ENCODE data around the gene MAFG. TPM values are rescaled to one million over a fixed set of nuclear protein-coding genes. Genes with fewer than 3 reads are reported as not detected.

Gene MAFG
- total and polyA plus RNA-seq, 2 of the 13 experiments (the other 11 are each of a cell fraction or from before 2014, with no cell fraction given): 14.5 to 20.0 TPM

DNA sequence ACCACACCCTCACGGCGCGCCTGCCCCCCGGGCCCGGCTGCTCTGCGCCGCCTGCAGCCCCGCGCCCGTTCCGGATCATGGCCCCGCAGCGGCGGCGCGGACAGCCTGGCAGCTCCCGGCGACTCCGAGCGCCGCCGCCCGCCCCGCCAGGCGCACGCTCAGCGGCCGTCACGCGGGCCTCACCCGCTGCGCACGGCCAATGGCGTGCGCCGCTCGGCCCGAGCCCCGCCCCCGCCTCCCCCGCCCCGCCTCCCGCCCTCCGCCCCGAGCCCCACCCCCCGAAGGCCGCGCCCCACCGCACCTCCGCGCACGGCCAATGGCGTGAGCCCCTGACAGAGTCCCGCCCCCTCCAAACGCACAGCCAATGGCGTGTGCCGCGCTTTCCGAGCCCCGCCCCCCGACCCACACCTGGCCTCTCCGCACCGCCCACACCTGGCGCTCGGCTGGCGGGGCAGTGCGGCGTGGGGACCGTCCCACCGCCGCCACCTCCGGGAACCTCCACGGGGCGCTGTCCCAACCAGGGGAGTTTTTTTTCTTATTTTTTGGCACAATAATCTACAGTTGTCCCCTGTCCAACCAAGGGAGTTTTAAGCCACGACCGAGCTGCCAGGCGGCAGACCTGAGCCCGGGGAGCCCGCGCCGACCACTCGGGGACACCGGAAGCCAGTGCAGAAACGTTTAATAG, 16.1 kb downstream of the MAFG start, which contains the start of gene PCYT2 (continued):
- TF ChIP-seq, protein P1, sequence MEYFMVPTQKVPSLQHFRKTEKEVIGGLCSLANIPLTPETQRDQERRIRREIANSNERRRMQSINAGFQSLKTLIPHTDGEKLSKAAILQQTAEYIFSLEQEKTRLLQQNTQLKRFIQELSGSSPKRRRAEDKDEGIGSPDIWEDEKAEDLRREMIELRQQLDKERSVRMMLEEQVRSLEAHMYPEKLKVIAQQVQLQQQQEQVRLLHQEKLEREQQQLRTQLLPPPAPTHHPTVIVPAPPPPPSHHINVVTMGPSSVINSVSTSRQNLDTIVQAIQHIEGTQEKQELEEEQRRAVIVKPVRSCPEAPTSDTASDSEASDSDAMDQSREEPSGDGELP (IDR thresholded peaks at IDR 0.05; ENCODE audit: borderline replicate concordance, low read depth): peak; percentile 73; the same call in 1 of the 2 replicates
- TF ChIP-seq SPEN (CRISPR knock-in tag; IDR thresholded peaks at IDR 0.05; ENCODE audit: low read depth) (0 out of 2 replicates have a peak, but pooled peaks have one; percentile 0), ZNF430 (CRISPR knock-in tag; IDR thresholded peaks at IDR 0.05) (no peak), PAWR (CRISPR knock-in tag; IDR thresholded peaks at IDR 0.05; ENCODE audit: borderline replicate concordance) (no peak), CENPT (CRISPR knock-in tag; IDR thresholded peaks at IDR 0.05; ENCODE audit: low read depth) (no peak), ZFP36L1 (CRISPR knock-in tag; IDR thresholded peaks at IDR 0.05) (no peak)
- TF ChIP-seq, protein P2, sequence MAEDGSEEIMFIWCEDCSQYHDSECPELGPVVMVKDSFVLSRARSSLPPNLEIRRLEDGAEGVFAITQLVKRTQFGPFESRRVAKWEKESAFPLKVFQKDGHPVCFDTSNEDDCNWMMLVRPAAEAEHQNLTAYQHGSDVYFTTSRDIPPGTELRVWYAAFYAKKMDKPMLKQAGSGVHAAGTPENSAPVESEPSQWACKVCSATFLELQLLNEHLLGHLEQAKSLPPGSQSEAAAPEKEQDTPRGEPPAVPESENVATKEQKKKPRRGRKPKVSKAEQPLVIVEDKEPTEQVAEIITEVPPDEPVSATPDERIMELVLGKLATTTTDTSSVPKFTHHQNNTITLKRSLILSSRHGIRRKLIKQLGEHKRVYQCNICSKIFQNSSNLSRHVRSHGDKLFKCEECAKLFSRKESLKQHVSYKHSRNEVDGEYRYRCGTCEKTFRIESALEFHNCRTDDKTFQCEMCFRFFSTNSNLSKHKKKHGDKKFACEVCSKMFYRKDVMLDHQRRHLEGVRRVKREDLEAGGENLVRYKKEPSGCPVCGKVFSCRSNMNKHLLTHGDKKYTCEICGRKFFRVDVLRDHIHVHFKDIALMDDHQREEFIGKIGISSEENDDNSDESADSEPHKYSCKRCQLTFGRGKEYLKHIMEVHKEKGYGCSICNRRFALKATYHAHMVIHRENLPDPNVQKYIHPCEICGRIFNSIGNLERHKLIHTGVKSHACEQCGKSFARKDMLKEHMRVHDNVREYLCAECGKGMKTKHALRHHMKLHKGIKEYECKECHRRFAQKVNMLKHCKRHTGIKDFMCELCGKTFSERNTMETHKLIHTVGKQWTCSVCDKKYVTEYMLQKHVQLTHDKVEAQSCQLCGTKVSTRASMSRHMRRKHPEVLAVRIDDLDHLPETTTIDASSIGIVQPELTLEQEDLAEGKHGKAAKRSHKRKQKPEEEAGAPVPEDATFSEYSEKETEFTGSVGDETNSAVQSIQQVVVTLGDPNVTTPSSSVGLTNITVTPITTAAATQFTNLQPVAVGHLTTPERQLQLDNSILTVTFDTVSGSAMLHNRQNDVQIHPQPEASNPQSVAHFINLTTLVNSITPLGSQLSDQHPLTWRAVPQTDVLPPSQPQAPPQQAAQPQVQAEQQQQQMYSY (CRISPR knock-in tag; IDR thresholded peaks at IDR 0.05): no peak; the same call in 1 of the 2 replicates
- TF ChIP-seq, protein P3, sequence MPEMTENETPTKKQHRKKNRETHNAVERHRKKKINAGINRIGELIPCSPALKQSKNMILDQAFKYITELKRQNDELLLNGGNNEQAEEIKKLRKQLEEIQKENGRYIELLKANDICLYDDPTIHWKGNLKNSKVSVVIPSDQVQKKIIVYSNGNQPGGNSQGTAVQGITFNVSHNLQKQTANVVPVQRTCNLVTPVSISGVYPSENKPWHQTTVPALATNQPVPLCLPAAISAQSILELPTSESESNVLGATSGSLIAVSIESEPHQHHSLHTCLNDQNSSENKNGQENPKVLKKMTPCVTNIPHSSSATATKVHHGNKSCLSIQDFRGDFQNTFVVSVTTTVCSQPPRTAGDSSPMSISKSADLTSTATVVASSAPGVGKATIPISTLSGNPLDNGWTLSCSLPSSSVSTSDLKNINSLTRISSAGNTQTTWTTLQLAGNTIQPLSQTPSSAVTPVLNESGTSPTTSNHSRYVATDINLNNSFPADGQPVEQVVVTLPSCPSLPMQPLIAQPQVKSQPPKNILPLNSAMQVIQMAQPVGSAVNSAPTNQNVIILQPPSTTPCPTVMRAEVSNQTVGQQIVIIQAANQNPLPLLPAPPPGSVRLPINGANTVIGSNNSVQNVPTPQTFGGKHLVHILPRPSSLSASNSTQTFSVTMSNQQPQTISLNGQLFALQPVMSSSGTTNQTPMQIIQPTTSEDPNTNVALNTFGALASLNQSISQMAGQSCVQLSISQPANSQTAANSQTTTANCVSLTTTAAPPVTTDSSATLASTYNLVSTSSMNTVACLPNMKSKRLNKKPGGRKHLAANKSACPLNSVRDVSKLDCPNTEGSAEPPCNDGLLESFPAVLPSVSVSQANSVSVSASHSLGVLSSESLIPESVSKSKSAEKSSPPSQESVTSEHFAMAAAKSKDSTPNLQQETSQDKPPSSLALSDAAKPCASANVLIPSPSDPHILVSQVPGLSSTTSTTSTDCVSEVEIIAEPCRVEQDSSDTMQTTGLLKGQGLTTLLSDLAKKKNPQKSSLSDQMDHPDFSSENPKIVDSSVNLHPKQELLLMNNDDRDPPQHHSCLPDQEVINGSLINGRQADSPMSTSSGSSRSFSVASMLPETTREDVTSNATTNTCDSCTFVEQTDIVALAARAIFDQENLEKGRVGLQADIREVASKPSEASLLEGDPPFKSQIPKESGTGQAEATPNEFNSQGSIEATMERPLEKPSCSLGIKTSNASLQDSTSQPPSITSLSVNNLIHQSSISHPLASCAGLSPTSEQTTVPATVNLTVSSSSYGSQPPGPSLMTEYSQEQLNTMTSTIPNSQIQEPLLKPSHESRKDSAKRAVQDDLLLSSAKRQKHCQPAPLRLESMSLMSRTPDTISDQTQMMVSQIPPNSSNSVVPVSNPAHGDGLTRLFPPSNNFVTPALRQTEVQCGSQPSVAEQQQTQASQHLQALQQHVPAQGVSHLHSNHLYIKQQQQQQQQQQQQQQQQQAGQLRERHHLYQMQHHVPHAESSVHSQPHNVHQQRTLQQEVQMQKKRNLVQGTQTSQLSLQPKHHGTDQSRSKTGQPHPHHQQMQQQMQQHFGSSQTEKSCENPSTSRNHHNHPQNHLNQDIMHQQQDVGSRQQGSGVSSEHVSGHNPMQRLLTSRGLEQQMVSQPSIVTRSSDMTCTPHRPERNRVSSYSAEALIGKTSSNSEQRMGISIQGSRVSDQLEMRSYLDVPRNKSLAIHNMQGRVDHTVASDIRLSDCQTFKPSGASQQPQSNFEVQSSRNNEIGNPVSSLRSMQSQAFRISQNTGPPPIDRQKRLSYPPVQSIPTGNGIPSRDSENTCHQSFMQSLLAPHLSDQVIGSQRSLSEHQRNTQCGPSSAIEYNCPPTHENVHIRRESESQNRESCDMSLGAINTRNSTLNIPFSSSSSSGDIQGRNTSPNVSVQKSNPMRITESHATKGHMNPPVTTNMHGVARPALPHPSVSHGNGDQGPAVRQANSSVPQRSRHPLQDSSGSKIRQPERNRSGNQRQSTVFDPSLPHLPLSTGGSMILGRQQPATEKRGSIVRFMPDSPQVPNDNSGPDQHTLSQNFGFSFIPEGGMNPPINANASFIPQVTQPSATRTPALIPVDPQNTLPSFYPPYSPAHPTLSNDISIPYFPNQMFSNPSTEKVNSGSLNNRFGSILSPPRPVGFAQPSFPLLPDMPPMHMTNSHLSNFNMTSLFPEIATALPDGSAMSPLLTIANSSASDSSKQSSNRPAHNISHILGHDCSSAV (CRISPR knock-in tag; IDR thresholded peaks at IDR 0.05; ENCODE audit: borderline replicate concordance): no peak
- TF ChIP-seq, protein P4, sequence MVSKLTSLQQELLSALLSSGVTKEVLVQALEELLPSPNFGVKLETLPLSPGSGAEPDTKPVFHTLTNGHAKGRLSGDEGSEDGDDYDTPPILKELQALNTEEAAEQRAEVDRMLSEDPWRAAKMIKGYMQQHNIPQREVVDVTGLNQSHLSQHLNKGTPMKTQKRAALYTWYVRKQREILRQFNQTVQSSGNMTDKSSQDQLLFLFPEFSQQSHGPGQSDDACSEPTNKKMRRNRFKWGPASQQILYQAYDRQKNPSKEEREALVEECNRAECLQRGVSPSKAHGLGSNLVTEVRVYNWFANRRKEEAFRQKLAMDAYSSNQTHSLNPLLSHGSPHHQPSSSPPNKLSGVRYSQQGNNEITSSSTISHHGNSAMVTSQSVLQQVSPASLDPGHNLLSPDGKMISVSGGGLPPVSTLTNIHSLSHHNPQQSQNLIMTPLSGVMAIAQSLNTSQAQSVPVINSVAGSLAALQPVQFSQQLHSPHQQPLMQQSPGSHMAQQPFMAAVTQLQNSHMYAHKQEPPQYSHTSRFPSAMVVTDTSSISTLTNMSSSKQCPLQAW (CRISPR knock-in tag; IDR thresholded peaks at IDR 0.05): no peak
- TF ChIP-seq, protein P5, sequence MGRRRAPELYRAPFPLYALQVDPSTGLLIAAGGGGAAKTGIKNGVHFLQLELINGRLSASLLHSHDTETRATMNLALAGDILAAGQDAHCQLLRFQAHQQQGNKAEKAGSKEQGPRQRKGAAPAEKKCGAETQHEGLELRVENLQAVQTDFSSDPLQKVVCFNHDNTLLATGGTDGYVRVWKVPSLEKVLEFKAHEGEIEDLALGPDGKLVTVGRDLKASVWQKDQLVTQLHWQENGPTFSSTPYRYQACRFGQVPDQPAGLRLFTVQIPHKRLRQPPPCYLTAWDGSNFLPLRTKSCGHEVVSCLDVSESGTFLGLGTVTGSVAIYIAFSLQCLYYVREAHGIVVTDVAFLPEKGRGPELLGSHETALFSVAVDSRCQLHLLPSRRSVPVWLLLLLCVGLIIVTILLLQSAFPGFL (CRISPR knock-in tag; IDR thresholded peaks at IDR 0.05): no peak

Measured in HepG2 (cell line).